ENCODE measurements around the gene CARD11.

CARD11 gene

DNA sequence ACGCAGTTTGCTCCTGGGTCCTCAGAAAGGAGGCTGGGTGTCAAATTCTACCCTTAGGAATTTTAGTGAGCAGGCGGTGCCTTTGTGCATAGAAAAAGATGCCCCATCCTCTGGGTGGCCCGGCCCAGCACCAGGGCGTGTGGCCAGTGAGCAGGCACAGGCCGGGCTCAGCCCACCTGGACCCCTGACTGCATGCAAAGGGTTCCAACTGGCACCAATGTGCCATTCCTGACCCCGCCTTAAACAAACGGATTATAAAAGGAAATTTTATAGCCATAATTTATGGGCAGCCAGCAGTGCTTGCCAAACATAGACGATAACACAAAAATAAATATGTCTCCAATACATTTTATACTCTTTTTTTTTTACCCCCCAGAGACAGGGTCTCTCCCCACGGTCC is 159.5 kb downstream of the CARD11 start:
- Histone ChIP-seq H3F3A (ENCODE audit: low read depth) (0 out of 2 replicates have a peak, but pooled peaks cover 5% of the 10 kb centered on the region), H3K9ac (ENCODE audit: low read depth, low read length, poor library complexity, severe bottlenecking) (no peak overlapping the region), H3K36me3 (ENCODE audit: insufficient read depth, low read length) (no peaks in the 10 kb centered on the region), H2AFZ (ENCODE audit: low read length) (no peak overlapping the region), H3K9me3 (ENCODE audit: insufficient read depth, low read depth, low read length) (no peaks in the 10 kb centered on the region), H3K9me2 (replicated peaks; ENCODE audit: low read depth, low read length) (no peaks in the 10 kb centered on the region), H3K4me2 (ENCODE audit: low read depth, low read length, poor library complexity, severe bottlenecking) (no peak overlapping the region), H3K4me1 (ENCODE audit: insufficient read depth, low read length, poor library complexity, severe bottlenecking) (peaks cover 29% of the 10 kb centered on the region), H3K79me2 (ENCODE audit: insufficient read depth, low read length) (no peaks in the 10 kb centered on the region), H3K27me3 (ENCODE audit: insufficient read depth, low read length, poor library complexity, severe bottlenecking) (no peaks in the 10 kb centered on the region), H4K20me1 (ENCODE audit: insufficient read depth, low read length, poor library complexity, severe bottlenecking) (no peaks in the 10 kb centered on the region), H3K4me3 (ENCODE audit: low read length, poor library complexity, severe bottlenecking) (no peak overlapping the region)
- no peak for TF ChIP-seq EZH2phosphoT487 (IDR thresholded peaks at IDR 0.05; ENCODE audit: borderline replicate concordance)
- TF ChIP-seq, protein P1, sequence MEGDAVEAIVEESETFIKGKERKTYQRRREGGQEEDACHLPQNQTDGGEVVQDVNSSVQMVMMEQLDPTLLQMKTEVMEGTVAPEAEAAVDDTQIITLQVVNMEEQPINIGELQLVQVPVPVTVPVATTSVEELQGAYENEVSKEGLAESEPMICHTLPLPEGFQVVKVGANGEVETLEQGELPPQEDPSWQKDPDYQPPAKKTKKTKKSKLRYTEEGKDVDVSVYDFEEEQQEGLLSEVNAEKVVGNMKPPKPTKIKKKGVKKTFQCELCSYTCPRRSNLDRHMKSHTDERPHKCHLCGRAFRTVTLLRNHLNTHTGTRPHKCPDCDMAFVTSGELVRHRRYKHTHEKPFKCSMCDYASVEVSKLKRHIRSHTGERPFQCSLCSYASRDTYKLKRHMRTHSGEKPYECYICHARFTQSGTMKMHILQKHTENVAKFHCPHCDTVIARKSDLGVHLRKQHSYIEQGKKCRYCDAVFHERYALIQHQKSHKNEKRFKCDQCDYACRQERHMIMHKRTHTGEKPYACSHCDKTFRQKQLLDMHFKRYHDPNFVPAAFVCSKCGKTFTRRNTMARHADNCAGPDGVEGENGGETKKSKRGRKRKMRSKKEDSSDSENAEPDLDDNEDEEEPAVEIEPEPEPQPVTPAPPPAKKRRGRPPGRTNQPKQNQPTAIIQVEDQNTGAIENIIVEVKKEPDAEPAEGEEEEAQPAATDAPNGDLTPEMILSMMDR (conservative IDR thresholded peaks at IDR 0.05; ENCODE audit: low read length) = no peak

GRCh38 chr7:2883101-2883500 is 160.6 kb downstream of the CARD11 start:
- no peak overlapping the region for H3K4me3 ChIP-seq (ENCODE audit: low read length, poor library complexity, severe bottlenecking)
- TF ChIP-seq, protein P1 (conservative IDR thresholded peaks at IDR 0.05; ENCODE audit: low read length) = no peak
- no peak for TF ChIP-seq EZH2phosphoT487 (IDR thresholded peaks at IDR 0.05; ENCODE audit: borderline replicate concordance)
- H3K27me3 ChIP-seq (ENCODE audit: insufficient read depth, low read length, poor library complexity, severe bottlenecking) = no peaks in the 10 kb centered on the region
- H3K9ac ChIP-seq (ENCODE audit: low read depth, low read length, poor library complexity, severe bottlenecking) = no peak overlapping the region
- no peak overlapping the region for H2AFZ ChIP-seq (ENCODE audit: low read length)
- peaks cover 10% of the 10 kb centered on the region; the same call in 1 of the 2 replicates for H3F3A ChIP-seq (ENCODE audit: low read depth)
- no peaks in the 10 kb centered on the region for H4K20me1 ChIP-seq (ENCODE audit: insufficient read depth, low read length, poor library complexity, severe bottlenecking)
- H3K9me2 ChIP-seq (replicated peaks; ENCODE audit: low read depth, low read length) = no peaks in the 10 kb centered on the region
- no peak overlapping the region for H3K4me2 ChIP-seq (ENCODE audit: low read depth, low read length, poor library complexity, severe bottlenecking)
- no peaks in the 10 kb centered on the region for H3K79me2 ChIP-seq (ENCODE audit: insufficient read depth, low read length)
- no peaks in the 10 kb centered on the region for H3K9me3 ChIP-seq (ENCODE audit: insufficient read depth, low read depth, low read length)
- H3K4me1 ChIP-seq (ENCODE audit: insufficient read depth, low read length, poor library complexity, severe bottlenecking) = peaks cover 37% of the 10 kb centered on the region
- H3K36me3 ChIP-seq (ENCODE audit: insufficient read depth, low read length) = no peaks in the 10 kb centered on the region

- Histone ChIP-seq H3K4me1 (ENCODE audit: insufficient read depth, low read length, poor library complexity, severe bottlenecking) (peaks cover 39% of the 10 kb centered on the region), H3K4me3 (ENCODE audit: low read length, poor library complexity, severe bottlenecking) (no peak overlapping the region), H2AFZ (ENCODE audit: low read length) (no peak overlapping the region), H3K9ac (ENCODE audit: low read depth, low read length, poor library complexity, severe bottlenecking) (no peak overlapping the region), H4K20me1 (ENCODE audit: insufficient read depth, low read length, poor library complexity, severe bottlenecking) (no peaks in the 10 kb centered on the region), H3K9me2 (replicated peaks; ENCODE audit: low read depth, low read length) (no peaks in the 10 kb centered on the region), H3K79me2 (ENCODE audit: insufficient read depth, low read length) (no peaks in the 10 kb centered on the region), H3F3A (ENCODE audit: low read depth) (peaks cover 10% of the 10 kb centered on the region; the same call in 1 of the 2 replicates), H3K9me3 (ENCODE audit: insufficient read depth, low read depth, low read length) (no peaks in the 10 kb centered on the region), H3K36me3 (ENCODE audit: insufficient read depth, low read length) (no peaks in the 10 kb centered on the region), H3K4me2 (ENCODE audit: low read depth, low read length, poor library complexity, severe bottlenecking) (no peak overlapping the region), H3K27me3 (ENCODE audit: insufficient read depth, low read length, poor library complexity, severe bottlenecking) (no peaks in the 10 kb centered on the region)
- no peak for TF ChIP-seq EZH2phosphoT487 (IDR thresholded peaks at IDR 0.05; ENCODE audit: borderline replicate concordance)
- TF ChIP-seq, protein P1 (conservative IDR thresholded peaks at IDR 0.05; ENCODE audit: low read length) = no peak
Observed at GRCh38 chr7:2882111-2882510, 161.6 kb downstream of the CARD11 start.
